Middle frontal gyrus (tissue), 1 donor: ENCODE results near the gene ASPSCR1.

Source experiments
- DNase-seq: peaks from one replicate; pipeline ENCODE4 v3.0.0-alpha.2; 2015; ENCODE audit warnings: low spot score; ENCODE audit errors: extremely low spot score

The ASPSCR1 gene

GRCh38 chr17:81959362-81960129 lies 17.9 kb upstream of the ASPSCR1 start:
- peak; percentile 20 for DNase-seq

- DNase-seq: no peak
These were observed 17.1 kb upstream of the ASPSCR1 start for GRCh38 chr17:81960130-81960958.

GRCh38 chr17:81961087-81961511 lies 16.3 kb upstream of the ASPSCR1 start, which contains the start of gene NOTUM:
Gene NOTUM (minus strand): TSS chr17:81961187. CDS start chr17:81960909, 278 bp downstream.
- DNase-seq: no peak

GRCh38 chr17:81961521-81962498 lies 15.6 kb upstream of the ASPSCR1 start:
- no peak for DNase-seq

GRCh38 chr17:81962499-81963441 lies 14.7 kb upstream of the ASPSCR1 start:
- no peak for DNase-seq

- no peak for DNase-seq
These were observed 13.2 kb upstream of the ASPSCR1 start for GRCh38 chr17:81964081-81964849.

GRCh38 chr17:81966343-81967243 lies 10.8 kb upstream of the ASPSCR1 start:
- no peak for DNase-seq

- no peak for DNase-seq
These were observed 10.2 kb upstream of the ASPSCR1 start for GRCh38 chr17:81967244-81967532.

- peak; percentile 59 for DNase-seq
These were observed 9.7 kb upstream of the ASPSCR1 start for GRCh38 chr17:81967533-81968395.

- no peak for DNase-seq
These were observed 9.1 kb upstream of the ASPSCR1 start for GRCh38 chr17:81968396-81968745.

GRCh38 chr17:81968850-81969812 lies 8.3 kb upstream of the ASPSCR1 start:
- DNase-seq: no peak

GRCh38 chr17:81973432-81973831 lies 4.0 kb upstream of the ASPSCR1 start:
- no peak for DNase-seq

GRCh38 chr17:81976332-81977210 lies 858 bp upstream of the ASPSCR1 start:
- no peak for DNase-seq

- no peak for DNase-seq
These were observed 1.3 kb downstream of the ASPSCR1 start for GRCh38 chr17:81978524-81979298.

- no peak for DNase-seq
These were observed 2.7 kb downstream of the ASPSCR1 start for GRCh38 chr17:81980122-81980521.
